Measurements from ENCODE around the gene TRERF1.

- TF ChIP-seq, protein P1, sequence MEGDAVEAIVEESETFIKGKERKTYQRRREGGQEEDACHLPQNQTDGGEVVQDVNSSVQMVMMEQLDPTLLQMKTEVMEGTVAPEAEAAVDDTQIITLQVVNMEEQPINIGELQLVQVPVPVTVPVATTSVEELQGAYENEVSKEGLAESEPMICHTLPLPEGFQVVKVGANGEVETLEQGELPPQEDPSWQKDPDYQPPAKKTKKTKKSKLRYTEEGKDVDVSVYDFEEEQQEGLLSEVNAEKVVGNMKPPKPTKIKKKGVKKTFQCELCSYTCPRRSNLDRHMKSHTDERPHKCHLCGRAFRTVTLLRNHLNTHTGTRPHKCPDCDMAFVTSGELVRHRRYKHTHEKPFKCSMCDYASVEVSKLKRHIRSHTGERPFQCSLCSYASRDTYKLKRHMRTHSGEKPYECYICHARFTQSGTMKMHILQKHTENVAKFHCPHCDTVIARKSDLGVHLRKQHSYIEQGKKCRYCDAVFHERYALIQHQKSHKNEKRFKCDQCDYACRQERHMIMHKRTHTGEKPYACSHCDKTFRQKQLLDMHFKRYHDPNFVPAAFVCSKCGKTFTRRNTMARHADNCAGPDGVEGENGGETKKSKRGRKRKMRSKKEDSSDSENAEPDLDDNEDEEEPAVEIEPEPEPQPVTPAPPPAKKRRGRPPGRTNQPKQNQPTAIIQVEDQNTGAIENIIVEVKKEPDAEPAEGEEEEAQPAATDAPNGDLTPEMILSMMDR (IDR thresholded peaks at IDR 0.05): no peak
- TF ChIP-seq POLR2A (IDR thresholded peaks at IDR 0.05): no peak
Measured at GRCh38 chr6:42462474-42462972, 10.8 kb upstream of the TRERF1 start.
